ENCODE measurements around the gene CDHR1.

DNA sequence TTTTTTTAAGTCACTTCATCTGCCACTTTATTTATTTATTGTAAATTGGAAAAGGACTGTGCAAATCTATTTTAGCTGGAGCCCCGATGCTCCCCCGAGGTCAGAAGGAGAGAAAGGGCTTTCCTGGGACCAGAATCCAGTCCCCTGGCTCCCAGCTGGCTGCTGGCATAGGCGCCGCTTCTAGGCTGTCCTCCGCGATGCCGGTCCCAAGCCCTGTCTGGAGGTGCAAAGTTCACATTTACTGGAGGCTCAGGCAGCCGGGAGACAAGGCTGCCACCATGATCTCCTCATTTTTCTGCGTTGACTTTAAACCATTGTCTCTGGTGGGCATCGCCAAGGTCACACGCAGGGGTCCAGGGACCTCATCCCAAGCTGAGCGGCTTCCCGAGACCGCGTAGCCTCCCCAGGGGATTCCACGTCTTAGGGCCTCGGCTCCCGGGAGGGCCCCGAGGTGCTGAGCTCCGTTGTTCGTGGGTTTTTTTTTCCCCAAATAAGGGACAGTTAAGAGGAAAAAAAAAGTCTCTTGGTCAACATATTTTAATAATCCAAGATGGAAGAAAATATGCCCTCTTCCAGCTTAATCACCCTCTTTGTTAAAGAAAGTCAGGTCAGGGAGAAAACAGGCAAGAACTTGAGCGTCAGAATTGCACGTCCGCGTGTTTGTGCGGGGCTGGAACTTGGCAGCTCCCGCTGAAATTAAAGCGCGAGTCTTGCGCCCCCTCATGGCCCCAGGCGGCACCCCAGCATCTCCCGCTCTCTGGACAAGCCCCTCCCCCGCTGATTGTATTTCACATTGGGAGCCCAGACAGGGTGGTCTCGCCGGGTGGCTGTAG, 62.4 kb downstream of the CDHR1 start:
- TF ChIP-seq POLR2A (IDR thresholded peaks at IDR 0.05): no peak
- TF ChIP-seq, protein P1, sequence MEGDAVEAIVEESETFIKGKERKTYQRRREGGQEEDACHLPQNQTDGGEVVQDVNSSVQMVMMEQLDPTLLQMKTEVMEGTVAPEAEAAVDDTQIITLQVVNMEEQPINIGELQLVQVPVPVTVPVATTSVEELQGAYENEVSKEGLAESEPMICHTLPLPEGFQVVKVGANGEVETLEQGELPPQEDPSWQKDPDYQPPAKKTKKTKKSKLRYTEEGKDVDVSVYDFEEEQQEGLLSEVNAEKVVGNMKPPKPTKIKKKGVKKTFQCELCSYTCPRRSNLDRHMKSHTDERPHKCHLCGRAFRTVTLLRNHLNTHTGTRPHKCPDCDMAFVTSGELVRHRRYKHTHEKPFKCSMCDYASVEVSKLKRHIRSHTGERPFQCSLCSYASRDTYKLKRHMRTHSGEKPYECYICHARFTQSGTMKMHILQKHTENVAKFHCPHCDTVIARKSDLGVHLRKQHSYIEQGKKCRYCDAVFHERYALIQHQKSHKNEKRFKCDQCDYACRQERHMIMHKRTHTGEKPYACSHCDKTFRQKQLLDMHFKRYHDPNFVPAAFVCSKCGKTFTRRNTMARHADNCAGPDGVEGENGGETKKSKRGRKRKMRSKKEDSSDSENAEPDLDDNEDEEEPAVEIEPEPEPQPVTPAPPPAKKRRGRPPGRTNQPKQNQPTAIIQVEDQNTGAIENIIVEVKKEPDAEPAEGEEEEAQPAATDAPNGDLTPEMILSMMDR (IDR thresholded peaks at IDR 0.05): peak in 1 of 4 experiments; percentile 38
